ENCODE measurements around the gene TNFAIP3.

Gene TNFAIP3

GRCh38 chr6:137824556-137824879 is 42.5 kb upstream of the TNFAIP3 start:
- no peak overlapping the region for H3K27ac ChIP-seq
- no peak for TF ChIP-seq ZFX (IDR thresholded peaks at IDR 0.05)
- no peak for TF ChIP-seq CTCF (conservative IDR thresholded peaks at IDR 0.05)

- no peak overlapping the region for H3K27ac ChIP-seq
- TF ChIP-seq CTCF (conservative IDR thresholded peaks at IDR 0.05): no peak
- no peak for TF ChIP-seq ZFX (IDR thresholded peaks at IDR 0.05)
Measured at GRCh38 chr6:137824896-137825295, 42.2 kb upstream of the TNFAIP3 start.

GRCh38 chr6:137827411-137827940 is 39.6 kb upstream of the TNFAIP3 start:
- TF ChIP-seq ZFX (IDR thresholded peaks at IDR 0.05) (no peak), CTCF (conservative IDR thresholded peaks at IDR 0.05) (no peak)
- H3K27ac ChIP-seq: no peak overlapping the region

- TF ChIP-seq ZFX (IDR thresholded peaks at IDR 0.05) (no peak), CTCF (conservative IDR thresholded peaks at IDR 0.05) (no peak)
Measured at GRCh38 chr6:137827977-137828810, 38.9 kb upstream of the TNFAIP3 start.

GRCh38 chr6:137829641-137830083 is 37.4 kb upstream of the TNFAIP3 start:
- TF ChIP-seq ZFX (IDR thresholded peaks at IDR 0.05) (no peak), CTCF (conservative IDR thresholded peaks at IDR 0.05) (no peak)
- H3K27ac ChIP-seq: no peak overlapping the region

More at GRCh38 chr6:137827977-137828810, 38.9 kb upstream of the TNFAIP3 start:
- no peak overlapping the region for H3K27ac ChIP-seq

GRCh38 chr6:137830511-137830911 is 36.5 kb upstream of the TNFAIP3 start:
- TF ChIP-seq ZFX (IDR thresholded peaks at IDR 0.05) (no peak), CTCF (conservative IDR thresholded peaks at IDR 0.05) (no peak)
- H3K27ac ChIP-seq: no peak overlapping the region

- no peak overlapping the region for H3K27ac ChIP-seq
- no peak for TF ChIP-seq CTCF (conservative IDR thresholded peaks at IDR 0.05)
- no peak for TF ChIP-seq ZFX (IDR thresholded peaks at IDR 0.05)
Measured at GRCh38 chr6:137832110-137832509, 34.9 kb upstream of the TNFAIP3 start.
